ENCODE results near the gene SPATS2L. TPM values are rescaled to one million over a fixed set of nuclear protein-coding genes. Genes with fewer than 3 reads are reported as not detected.

The SPATS2L gene
- total RNA-seq, 1 donor from 2014 or later, result 98.0 TPM

- no peak for ATAC-seq
- no peak for DNase-seq
- intact Hi-C loops (cut with micrococcal nuclease), result no loop called here
Observed at GRCh38 chr2:200288670-200289429, 17.6 kb upstream of the SPATS2L start.

- DNase-seq, result no peak
- no peak for ATAC-seq
- intact Hi-C loops (cut with micrococcal nuclease), result no loop called here
Observed at GRCh38 chr2:200296118-200296517, 10.4 kb upstream of the SPATS2L start.

- intact Hi-C loops (cut with micrococcal nuclease), result no loop called here
- no peak for ATAC-seq
- DNase-seq, result no peak
Observed at GRCh38 chr2:200297100-200297499, 9.4 kb upstream of the SPATS2L start.

GRCh38 chr2:200297989-200298388 lies 8.5 kb upstream of the SPATS2L start:
- intact Hi-C loops (cut with micrococcal nuclease), result no loop called here
- DNase-seq (no peak), ATAC-seq (no peak)

- intact Hi-C loops (cut with micrococcal nuclease), result no loop called here
- DNase-seq (no peak), ATAC-seq (no peak)
Observed at GRCh38 chr2:200298816-200299215, 7.7 kb upstream of the SPATS2L start.

- intact Hi-C loops (cut with micrococcal nuclease), result no loop called here
- ATAC-seq, result no peak
- no peak for DNase-seq
Observed at GRCh38 chr2:200300065-200300464, 6.4 kb upstream of the SPATS2L start.

GRCh38 chr2:200300638-200301314 lies 5.7 kb upstream of the SPATS2L start:
- DNase-seq, result peak; percentile 51
- peak; percentile 83 for ATAC-seq
- intact Hi-C loops (cut with micrococcal nuclease), result no loop called here

- DNase-seq (no peak), ATAC-seq (no peak)
- intact Hi-C loops (cut with micrococcal nuclease), result no loop called here
Observed at GRCh38 chr2:200301953-200302858, 4.3 kb upstream of the SPATS2L start.

- intact Hi-C loops (cut with micrococcal nuclease), result no loop called here
- ATAC-seq, result no peak
- no peak for DNase-seq
Observed at GRCh38 chr2:200302940-200303727, 3.4 kb upstream of the SPATS2L start.

- ATAC-seq (peak; percentile 37), DNase-seq (peak; percentile 46)
- intact Hi-C loops (cut with micrococcal nuclease), result no loop called here
Observed at GRCh38 chr2:200305797-200306195, 697 bp upstream of the SPATS2L start.

- intact Hi-C loops (cut with micrococcal nuclease), result no loop called here
- peak; percentile 73 for DNase-seq
- ATAC-seq, result peak; percentile 70
Observed at GRCh38 chr2:200306931-200307723, 634 bp downstream of the SPATS2L start.

GRCh38 chr2:200307724-200308545 lies 1.4 kb downstream of the SPATS2L start:
- ATAC-seq (no peak), DNase-seq (no peak)
- intact Hi-C loops (cut with micrococcal nuclease), result no loop called here

- intact Hi-C loops (cut with micrococcal nuclease), result no loop called here
- no peak for DNase-seq
- ATAC-seq, result no peak
Observed at GRCh38 chr2:200308546-200309295, 2.2 kb downstream of the SPATS2L start.

- DNase-seq (no peak), ATAC-seq (no peak)
- intact Hi-C loops (cut with micrococcal nuclease), result no loop called here
Observed at GRCh38 chr2:200309296-200310049, 3.0 kb downstream of the SPATS2L start.

- DNase-seq, result no peak
- no peak for ATAC-seq
- intact Hi-C loops (cut with micrococcal nuclease), result no loop called here
Observed at GRCh38 chr2:200310545-200310971, 4.1 kb downstream of the SPATS2L start.

GRCh38 chr2:200311139-200311538 lies 4.6 kb downstream of the SPATS2L start:
- ATAC-seq, result no peak
- intact Hi-C loops (cut with micrococcal nuclease), result no loop called here
- DNase-seq, result no peak

Data from left ventricle myocardium superior (tissue), 1 donor.